A549 treated with RU486 at 1 μM for 4 hours (cell line): ENCODE measurements around the gene MAGEB5. TPM values are rescaled to one million over a fixed set of nuclear protein-coding genes. Genes with fewer than 3 reads are reported as not detected.

Experiments used
- total RNA-seq: library from RNA; stranded (reverse); fragments of 200-300 nt; extraction: Qiagen RNA extraction; gene quantifications from 5 replicates; pipeline ENCODE4 v1.2.3, GENCODE V29; 2022; ENCODE audit warnings: low read depth

MAGEB5 gene, protein sequence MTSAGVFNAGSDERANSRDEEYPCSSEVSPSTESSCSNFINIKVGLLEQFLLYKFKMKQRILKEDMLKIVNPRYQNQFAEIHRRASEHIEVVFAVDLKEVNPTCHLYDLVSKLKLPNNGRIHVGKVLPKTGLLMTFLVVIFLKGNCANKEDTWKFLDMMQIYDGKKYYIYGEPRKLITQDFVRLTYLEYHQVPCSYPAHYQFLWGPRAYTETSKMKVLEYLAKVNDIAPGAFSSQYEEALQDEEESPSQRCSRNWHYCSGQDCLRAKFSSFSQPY
- not detected in 5 replicates for total RNA-seq

GRCh38 chrX:26215869-26216268 lies at the start of gene MAGEB5:
Gene MAGEB5 (plus strand): TSS chrX:26216169. CDS start chrX:26217302, 1,133 bp downstream.

DNA sequence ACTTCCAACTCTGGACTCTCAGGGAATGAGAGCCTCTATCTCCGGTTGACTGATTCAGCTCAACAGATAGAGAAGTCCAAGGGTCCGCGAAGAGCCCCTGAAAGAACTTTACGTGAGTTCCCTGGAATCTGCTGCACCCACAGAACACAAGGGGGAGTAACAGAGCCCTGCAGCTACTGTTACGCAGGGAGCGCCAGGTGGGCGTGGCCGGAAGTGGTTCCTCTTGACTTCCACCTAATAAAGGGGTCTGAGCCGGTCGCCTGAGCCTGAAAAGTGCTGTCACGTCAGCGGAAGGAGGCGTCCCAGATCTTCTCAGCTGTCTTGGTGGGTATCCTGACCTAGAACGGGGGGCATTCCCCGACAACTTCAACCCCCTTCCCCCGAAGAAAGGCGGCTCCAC lies 23.8 kb upstream of the MAGEB5 start, which contains the start of gene MAGEB6:
TSS of gene MAGEB6 (plus strand) at position 237 of the 400 bp plus-strand sequence. CDS start 1,407 bp downstream, outside the sequence.

Other genes starting within 250 kb of the MAGEB5 start
- gene MAGEB18, start 77.8 kb upstream of the MAGEB5 start, total RNA-seq: not detected in 5 replicates
- gene MAGEB6B, start 55.6 kb upstream of the MAGEB5 start, total RNA-seq: not detected in 5 replicates
- gene MAGEB6, start 23.7 kb upstream of the MAGEB5 start, total RNA-seq: not detected in 5 replicates